ENCODE results near the gene PDZD4.

The PDZD4 gene

GRCh38 chrX:153780678-153781427 is 49.5 kb downstream of the PDZD4 start, which contains the start of gene SRPK3:
Gene SRPK3, plus strand, starts transcription at chrX:153781041. Its CDS starts 46 bp downstream, at chrX:153781087.
- H3K27me3 ChIP-seq (ENCODE audit: control insufficient read depth in 1 of 2, insufficient read depth in 1 of 2, low read length in 2 of 2): peaks cover 0 to 5% of the 10 kb centered on the region in 2 experiments
- H3K23ac ChIP-seq (ENCODE audit: low read length in 2 of 2): no peak within 1 kb of the TSS
- H3K18ac ChIP-seq (ENCODE audit: low read depth in 1 of 2, low read length in 2 of 2): no peak within 1 kb of the TSS
- no peak within 1 kb of the TSS for H2BK5ac ChIP-seq (ENCODE audit: low read depth, low read length, poor library complexity, severe bottlenecking)
- no peak within 1 kb of the TSS for H3K4ac ChIP-seq (ENCODE audit: low read depth in 1 of 2, low read length in 2 of 2)
- no peak within 1 kb of the TSS for H2AFZ ChIP-seq (ENCODE audit: low read depth, low read length)
- H4K8ac ChIP-seq (ENCODE audit: low read length): no peak within 1 kb of the TSS
- peak within 1 kb of the TSS; percentile 27 for H4K91ac ChIP-seq (ENCODE audit: low read length)
- H2AK5ac ChIP-seq (ENCODE audit: low read length, severe bottlenecking): no peak within 1 kb of the TSS
- H3K79me1 ChIP-seq (replicated peaks; ENCODE audit: low read length, poor library complexity, severe bottlenecking): no peaks in the 10 kb centered on the region
- WGBS: 92% methylated on average over 34 of the region's 52 CpGs
- no peak within 1 kb of the TSS for H3K4me3 ChIP-seq (ENCODE audit: insufficient read depth in 1 of 2, low read depth in 1 of 2, low read length in 2 of 2)
- H2BK120ac ChIP-seq (ENCODE audit: low read depth, low read length): no peak within 1 kb of the TSS
- peaks cover 6 to 60% of the 10 kb centered on the region in 2 experiments for H3K36me3 ChIP-seq (ENCODE audit: control insufficient read depth in 1 of 2, insufficient read depth in 2 of 2, low read depth in 1 of 2, low read length in 2 of 2)
- DNase-seq: no peak
- H3K14ac ChIP-seq (ENCODE audit: low read length in 2 of 2): no peak within 1 kb of the TSS
- no peaks in the 10 kb centered on the region for H3K4me1 ChIP-seq (ENCODE audit: control insufficient read depth, insufficient read depth, low read depth, low read length)
- no peak within 1 kb of the TSS for H2BK15ac ChIP-seq (ENCODE audit: low read depth, poor library complexity, severe bottlenecking)
- H2BK12ac ChIP-seq (ENCODE audit: low read length in 2 of 2): no peak within 1 kb of the TSS
- H3K9ac ChIP-seq (ENCODE audit: low read length): no peak within 1 kb of the TSS
- no peak within 1 kb of the TSS for H3K27ac ChIP-seq (ENCODE audit: low read length, poor library complexity, severe bottlenecking)
- no peak within 1 kb of the TSS for H3K4me2 ChIP-seq (ENCODE audit: low read length, poor library complexity, severe bottlenecking)
- no peaks in the 10 kb centered on the region for H3K9me3 ChIP-seq (ENCODE audit: control insufficient read depth, low read length)

- no peak for DNase-seq
Observed at GRCh38 chrX:153779891-153780677, 50.3 kb downstream of the PDZD4 start.

GRCh38 chrX:153778684-153779101 is 51.7 kb downstream of the PDZD4 start:
- H3K9ac ChIP-seq (ENCODE audit: low read length): no peak overlapping the region
- DNase-seq: no peak
- no peak overlapping the region for H2AK5ac ChIP-seq (ENCODE audit: low read length, severe bottlenecking)
- WGBS: 96% methylated on average over 13 of the region's 16 CpGs
- no peaks in the 10 kb centered on the region for H3K79me1 ChIP-seq (replicated peaks; ENCODE audit: low read length, poor library complexity, severe bottlenecking)
- peaks cover 0 to 60% of the 10 kb centered on the region in 2 experiments for H3K36me3 ChIP-seq (ENCODE audit: control insufficient read depth in 1 of 2, insufficient read depth in 2 of 2, low read depth in 1 of 2, low read length in 2 of 2)
- no peak overlapping the region for H3K4me3 ChIP-seq (ENCODE audit: insufficient read depth in 1 of 2, low read depth in 1 of 2, low read length in 2 of 2)
- no peak overlapping the region for H3K27ac ChIP-seq (ENCODE audit: low read length, poor library complexity, severe bottlenecking)
- no peak overlapping the region for H3K4ac ChIP-seq (ENCODE audit: low read depth in 1 of 2, low read length in 2 of 2)
- no peak overlapping the region for H3K23ac ChIP-seq (ENCODE audit: low read length in 2 of 2)
- H3K14ac ChIP-seq (ENCODE audit: low read length in 2 of 2): no peak overlapping the region
- no peaks in the 10 kb centered on the region for H3K9me3 ChIP-seq (ENCODE audit: control insufficient read depth, low read length)
- no peak overlapping the region for H2AFZ ChIP-seq (ENCODE audit: low read depth, low read length)
- H4K91ac ChIP-seq (ENCODE audit: low read length): no peak overlapping the region
- H4K8ac ChIP-seq (ENCODE audit: low read length): no peak overlapping the region
- H2BK5ac ChIP-seq (ENCODE audit: low read depth, low read length, poor library complexity, severe bottlenecking): no peak overlapping the region
- no peak overlapping the region for H2BK120ac ChIP-seq (ENCODE audit: low read depth, low read length)
- H3K18ac ChIP-seq (ENCODE audit: low read depth in 1 of 2, low read length in 2 of 2): no peak overlapping the region
- no peaks in the 10 kb centered on the region for H3K4me1 ChIP-seq (ENCODE audit: control insufficient read depth, insufficient read depth, low read depth, low read length)
- peaks cover 0 to 5% of the 10 kb centered on the region in 2 experiments for H3K27me3 ChIP-seq (ENCODE audit: control insufficient read depth in 1 of 2, insufficient read depth in 1 of 2, low read length in 2 of 2)
- H3K4me2 ChIP-seq (ENCODE audit: low read length, poor library complexity, severe bottlenecking): no peak overlapping the region
- no peak overlapping the region for H2BK12ac ChIP-seq (ENCODE audit: low read length in 2 of 2)
- no peak overlapping the region for H2BK15ac ChIP-seq (ENCODE audit: low read depth, poor library complexity, severe bottlenecking)

More at GRCh38 chrX:153779891-153780677, 50.3 kb downstream of the PDZD4 start:
- H3K79me1 ChIP-seq (replicated peaks; ENCODE audit: low read length, poor library complexity, severe bottlenecking): no peaks in the 10 kb centered on the region
- no peak overlapping the region for H3K23ac ChIP-seq (ENCODE audit: low read length in 2 of 2)
- peaks cover 0 to 60% of the 10 kb centered on the region in 2 experiments for H3K36me3 ChIP-seq (ENCODE audit: control insufficient read depth in 1 of 2, insufficient read depth in 2 of 2, low read depth in 1 of 2, low read length in 2 of 2)
- H3K27ac ChIP-seq (ENCODE audit: low read length, poor library complexity, severe bottlenecking): no peak overlapping the region
- H2BK12ac ChIP-seq (ENCODE audit: low read length in 2 of 2): no peak overlapping the region
- H3K4me1 ChIP-seq (ENCODE audit: control insufficient read depth, insufficient read depth, low read depth, low read length): no peaks in the 10 kb centered on the region
- no peak overlapping the region for H4K8ac ChIP-seq (ENCODE audit: low read length)
- no peak overlapping the region for H2BK5ac ChIP-seq (ENCODE audit: low read depth, low read length, poor library complexity, severe bottlenecking)
- H3K4me3 ChIP-seq (ENCODE audit: insufficient read depth in 1 of 2, low read depth in 1 of 2, low read length in 2 of 2): no peak overlapping the region
- H3K4ac ChIP-seq (ENCODE audit: low read depth in 1 of 2, low read length in 2 of 2): no peak overlapping the region
- H4K91ac ChIP-seq (ENCODE audit: low read length): peak overlapping the region; percentile 27
- no peak overlapping the region for H2BK120ac ChIP-seq (ENCODE audit: low read depth, low read length)
- H3K4me2 ChIP-seq (ENCODE audit: low read length, poor library complexity, severe bottlenecking): no peak overlapping the region
- H2AK5ac ChIP-seq (ENCODE audit: low read length, severe bottlenecking): no peak overlapping the region
- WGBS: 85% methylated on average over 18 of the region's 18 CpGs
- H3K27me3 ChIP-seq (ENCODE audit: control insufficient read depth in 1 of 2, insufficient read depth in 1 of 2, low read length in 2 of 2): peaks cover 0 to 5% of the 10 kb centered on the region in 2 experiments
- H3K14ac ChIP-seq (ENCODE audit: low read length in 2 of 2): no peak overlapping the region
- no peak overlapping the region for H3K18ac ChIP-seq (ENCODE audit: low read depth in 1 of 2, low read length in 2 of 2)
- H2AFZ ChIP-seq (ENCODE audit: low read depth, low read length): no peak overlapping the region
- no peak overlapping the region for H3K9ac ChIP-seq (ENCODE audit: low read length)
- no peaks in the 10 kb centered on the region for H3K9me3 ChIP-seq (ENCODE audit: control insufficient read depth, low read length)
- H2BK15ac ChIP-seq (ENCODE audit: low read depth, poor library complexity, severe bottlenecking): no peak overlapping the region

- H3K27me3 ChIP-seq (ENCODE audit: control insufficient read depth in 1 of 2, insufficient read depth in 1 of 2, low read length in 2 of 2): peaks cover 0 to 5% of the 10 kb centered on the region in 2 experiments
- no peak overlapping the region for H2BK5ac ChIP-seq (ENCODE audit: low read depth, low read length, poor library complexity, severe bottlenecking)
- no peak overlapping the region for H3K4me2 ChIP-seq (ENCODE audit: low read length, poor library complexity, severe bottlenecking)
- H3K36me3 ChIP-seq (ENCODE audit: control insufficient read depth in 1 of 2, insufficient read depth in 2 of 2, low read depth in 1 of 2, low read length in 2 of 2): peaks cover 0 to 60% of the 10 kb centered on the region in 2 experiments
- no peak overlapping the region for H2AFZ ChIP-seq (ENCODE audit: low read depth, low read length)
- no peak overlapping the region for H4K91ac ChIP-seq (ENCODE audit: low read length)
- no peak overlapping the region for H3K4me3 ChIP-seq (ENCODE audit: insufficient read depth in 1 of 2, low read depth in 1 of 2, low read length in 2 of 2)
- DNase-seq: no peak
- no peaks in the 10 kb centered on the region for H3K79me1 ChIP-seq (replicated peaks; ENCODE audit: low read length, poor library complexity, severe bottlenecking)
- WGBS: 93% methylated on average over 12 of the region's 17 CpGs
- no peak overlapping the region for H2BK15ac ChIP-seq (ENCODE audit: low read depth, poor library complexity, severe bottlenecking)
- no peaks in the 10 kb centered on the region for H3K9me3 ChIP-seq (ENCODE audit: control insufficient read depth, low read length)
- no peaks in the 10 kb centered on the region for H3K4me1 ChIP-seq (ENCODE audit: control insufficient read depth, insufficient read depth, low read depth, low read length)
- no peak overlapping the region for H3K27ac ChIP-seq (ENCODE audit: low read length, poor library complexity, severe bottlenecking)
- H2BK120ac ChIP-seq (ENCODE audit: low read depth, low read length): no peak overlapping the region
- no peak overlapping the region for H3K9ac ChIP-seq (ENCODE audit: low read length)
- H2AK5ac ChIP-seq (ENCODE audit: low read length, severe bottlenecking): no peak overlapping the region
- H3K4ac ChIP-seq (ENCODE audit: low read depth in 1 of 2, low read length in 2 of 2): no peak overlapping the region
- no peak overlapping the region for H4K8ac ChIP-seq (ENCODE audit: low read length)
- H3K18ac ChIP-seq (ENCODE audit: low read depth in 1 of 2, low read length in 2 of 2): no peak overlapping the region
- H2BK12ac ChIP-seq (ENCODE audit: low read length in 2 of 2): no peak overlapping the region
- no peak overlapping the region for H3K14ac ChIP-seq (ENCODE audit: low read length in 2 of 2)
- H3K23ac ChIP-seq (ENCODE audit: low read length in 2 of 2): no peak overlapping the region
Observed at GRCh38 chrX:153778181-153778580, 52.2 kb downstream of the PDZD4 start.
